ENCODE data around the gene DCAF10. TPM values are rescaled to one million over a fixed set of nuclear protein-coding genes. Genes with fewer than 3 reads are reported as not detected.

Gene DCAF10
- total and polyA plus RNA-seq, 4 donors: 9.7 to 22.2 (median 15.3) TPM

DNA sequence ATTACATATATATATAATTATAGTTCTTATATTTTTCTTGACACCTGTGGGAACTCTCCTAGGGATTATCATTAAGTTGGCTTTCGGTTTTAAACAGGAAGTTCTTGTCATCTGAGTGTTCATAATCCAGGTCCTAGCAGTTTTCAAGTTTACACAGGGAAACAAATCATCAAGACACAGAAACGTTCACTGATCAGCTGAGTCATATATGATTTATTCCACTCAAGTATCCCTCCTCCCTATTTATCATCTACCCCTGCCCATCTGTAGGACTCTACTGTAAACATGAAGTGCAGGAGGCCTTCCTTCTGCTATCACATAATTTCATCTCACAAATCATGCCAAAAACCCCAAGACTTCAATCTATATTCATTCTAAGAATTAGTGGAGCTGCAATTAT, 97.1 kb downstream of the DCAF10 start:
- H3K9me3 ChIP-seq (ENCODE audit: control insufficient read depth in 4 of 4, low read length in 3 of 4): no peaks in the 10 kb centered on the region
- H3K9ac ChIP-seq (ENCODE audit: low read depth in 1 of 2, low read length in 2 of 2): no peak overlapping the region
- WGBS: 71% methylated on average over 2 of the region's 2 CpGs
- no peak for DNase-seq (ENCODE audit: low spot score)
- H3K27ac ChIP-seq (ENCODE audit: low read depth in 1 of 2, low read length in 2 of 2): no peak overlapping the region
- H3K4me1 ChIP-seq (ENCODE audit: control insufficient read depth in 4 of 4, insufficient read depth in 4 of 4, low read length in 3 of 4): peaks cover under 1 to 5% (median 2%) of the 10 kb centered on the region in 4 donors
- H3K36me3 ChIP-seq (ENCODE audit: control insufficient read depth in 4 of 4, insufficient read depth in 3 of 4, low read depth in 1 of 4, low read length in 3 of 4): peaks cover 8 to 32% (median 22%) of the 10 kb centered on the region in 4 donors
- no peaks in the 10 kb centered on the region for H3K27me3 ChIP-seq (ENCODE audit: control insufficient read depth in 4 of 4, insufficient read depth in 4 of 4, low read length in 3 of 4)
- TF ChIP-seq CTCF (IDR thresholded peaks at IDR 0.05; ENCODE audit: low read depth, low read length, missing input control) (no peak), FOXA1 (IDR thresholded peaks at IDR 0.05) (no peak), YY1 (IDR thresholded peaks at IDR 0.05) (no peak), EGR1 (IDR thresholded peaks at IDR 0.05; ENCODE audit: low read depth in 2 of 2) (no peak), FOXA2 (IDR thresholded peaks at IDR 0.05) (no peak), HNF4G (IDR thresholded peaks at IDR 0.05) (no peak), RAD21 (IDR thresholded peaks at IDR 0.05) (no peak), ATF3 (IDR thresholded peaks at IDR 0.05) (no peak), ZBTB33 (IDR thresholded peaks at IDR 0.05) (no peak), GABPA (IDR thresholded peaks at IDR 0.05 in 1 of 2, conservative IDR thresholded peaks at IDR 0.05 in 1 of 2) (no peak)
- TF ChIP-seq, protein P1, sequence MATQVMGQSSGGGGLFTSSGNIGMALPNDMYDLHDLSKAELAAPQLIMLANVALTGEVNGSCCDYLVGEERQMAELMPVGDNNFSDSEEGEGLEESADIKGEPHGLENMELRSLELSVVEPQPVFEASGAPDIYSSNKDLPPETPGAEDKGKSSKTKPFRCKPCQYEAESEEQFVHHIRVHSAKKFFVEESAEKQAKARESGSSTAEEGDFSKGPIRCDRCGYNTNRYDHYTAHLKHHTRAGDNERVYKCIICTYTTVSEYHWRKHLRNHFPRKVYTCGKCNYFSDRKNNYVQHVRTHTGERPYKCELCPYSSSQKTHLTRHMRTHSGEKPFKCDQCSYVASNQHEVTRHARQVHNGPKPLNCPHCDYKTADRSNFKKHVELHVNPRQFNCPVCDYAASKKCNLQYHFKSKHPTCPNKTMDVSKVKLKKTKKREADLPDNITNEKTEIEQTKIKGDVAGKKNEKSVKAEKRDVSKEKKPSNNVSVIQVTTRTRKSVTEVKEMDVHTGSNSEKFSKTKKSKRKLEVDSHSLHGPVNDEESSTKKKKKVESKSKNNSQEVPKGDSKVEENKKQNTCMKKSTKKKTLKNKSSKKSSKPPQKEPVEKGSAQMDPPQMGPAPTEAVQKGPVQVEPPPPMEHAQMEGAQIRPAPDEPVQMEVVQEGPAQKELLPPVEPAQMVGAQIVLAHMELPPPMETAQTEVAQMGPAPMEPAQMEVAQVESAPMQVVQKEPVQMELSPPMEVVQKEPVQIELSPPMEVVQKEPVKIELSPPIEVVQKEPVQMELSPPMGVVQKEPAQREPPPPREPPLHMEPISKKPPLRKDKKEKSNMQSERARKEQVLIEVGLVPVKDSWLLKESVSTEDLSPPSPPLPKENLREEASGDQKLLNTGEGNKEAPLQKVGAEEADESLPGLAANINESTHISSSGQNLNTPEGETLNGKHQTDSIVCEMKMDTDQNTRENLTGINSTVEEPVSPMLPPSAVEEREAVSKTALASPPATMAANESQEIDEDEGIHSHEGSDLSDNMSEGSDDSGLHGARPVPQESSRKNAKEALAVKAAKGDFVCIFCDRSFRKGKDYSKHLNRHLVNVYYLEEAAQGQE (IDR thresholded peaks at IDR 0.05): no peak
- TF ChIP-seq, protein P2, sequence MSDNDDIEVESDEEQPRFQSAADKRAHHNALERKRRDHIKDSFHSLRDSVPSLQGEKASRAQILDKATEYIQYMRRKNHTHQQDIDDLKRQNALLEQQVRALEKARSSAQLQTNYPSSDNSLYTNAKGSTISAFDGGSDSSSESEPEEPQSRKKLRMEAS (IDR thresholded peaks at IDR 0.05): no peak
- no peak overlapping the region for H3K4me3 ChIP-seq (ENCODE audit: low read depth in 1 of 3, low read length in 3 of 3)

DNA sequence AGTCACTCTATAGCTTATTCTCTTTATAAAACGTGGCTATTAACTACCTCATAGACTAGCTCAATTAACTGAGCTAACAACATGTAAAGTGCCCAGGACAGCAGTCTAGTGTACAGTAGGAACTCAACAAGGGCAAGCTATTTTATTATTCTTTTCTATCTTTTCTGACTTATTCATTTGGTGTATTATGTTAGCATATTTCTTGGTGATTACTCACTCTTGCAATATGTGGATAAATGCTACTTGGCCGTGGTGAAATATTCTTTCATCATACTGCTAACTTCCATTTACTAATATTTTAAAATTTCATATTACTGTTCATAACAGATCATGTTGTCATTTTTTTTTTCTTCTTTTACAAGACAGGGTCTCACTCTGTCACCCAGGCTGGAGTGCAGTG, 98.4 kb downstream of the DCAF10 start:
- Histone ChIP-seq H3K4me3 (ENCODE audit: low read depth in 1 of 3, low read length in 3 of 3) (no peak overlapping the region), H3K36me3 (ENCODE audit: control insufficient read depth in 4 of 4, insufficient read depth in 3 of 4, low read depth in 1 of 4, low read length in 3 of 4) (peaks cover 8 to 26% (median 20%) of the 10 kb centered on the region in 4 donors), H3K9ac (ENCODE audit: low read depth in 1 of 2, low read length in 2 of 2) (no peak overlapping the region), H3K9me3 (ENCODE audit: control insufficient read depth in 4 of 4, low read length in 3 of 4) (no peaks in the 10 kb centered on the region), H3K4me1 (ENCODE audit: control insufficient read depth in 4 of 4, insufficient read depth in 4 of 4, low read length in 3 of 4) (peaks cover 6 to 14% (median 9%) of the 10 kb centered on the region in 4 donors), H3K27ac (ENCODE audit: low read depth in 1 of 2, low read length in 2 of 2) (no peak overlapping the region), H3K27me3 (ENCODE audit: control insufficient read depth in 4 of 4, insufficient read depth in 4 of 4, low read length in 3 of 4) (no peaks in the 10 kb centered on the region)
- WGBS: 91% methylated on average over 2 of the region's 2 CpGs
- DNase-seq (ENCODE audit: low spot score): no peak
- TF ChIP-seq TAF1 (conservative IDR thresholded peaks at IDR 0.05) (no peak), SP1 (IDR thresholded peaks at IDR 0.05) (no peak), CTCF (IDR thresholded peaks at IDR 0.05; ENCODE audit: low read depth, low read length, missing input control) (no peak), GABPA (IDR thresholded peaks at IDR 0.05 in 1 of 2, conservative IDR thresholded peaks at IDR 0.05 in 1 of 2) (no peak), RXRA (IDR thresholded peaks at IDR 0.05) (no peak)
- TF ChIP-seq, protein P2 (IDR thresholded peaks at IDR 0.05): no peak
- TF ChIP-seq, protein P1 (IDR thresholded peaks at IDR 0.05): no peak

All from liver (tissue), 9 donors.